ENCODE data around the gene SLC35B4.

GRCh38 chr7:134315679-134316538, 821 bp downstream of the SLC35B4 start:
- TF ChIP-seq POLR2A (IDR thresholded peaks at IDR 0.05) (no peak), CTCF (IDR thresholded peaks at IDR 0.05) (no peak)

Measured in sigmoid colon (tissue), 3 donors.